Lower leg skin (tissue), 4 donors: ENCODE measurements around the gene GNG7. TPM values are rescaled to one million over a fixed set of nuclear protein-coding genes. Genes with fewer than 3 reads are reported as not detected.

Experiments used
- DNase-seq, 2 donors: peaks; one replicate each; pipeline ENCODE4 v3.0.0-alpha.2; 2019; ENCODE audit warnings: low spot score in 2 of 2
- H3K4me3 ChIP-seq: fragments of 200-600 bp; sonication (generic); 2 replicates; pipeline ENCODE4 v1.5.1; 2017; ENCODE audit warnings: mild to moderate bottlenecking, low read depth; ENCODE audit not compliant: poor library complexity, severe bottlenecking
- CTCF ChIP-seq, 3 donors: fragments of 450-650 bp; IDR thresholded peaks; one replicate each; pipeline ENCODE4 v1.5.1; 2016; ENCODE audit warnings: antibody characterized with exemption in 3 of 3, mild to moderate bottlenecking in 3 of 3, moderate library complexity in 2 of 3
- POLR2A ChIP-seq, 2 donors: fragments of 450-650 bp; IDR thresholded peaks; one replicate each; pipeline ENCODE4 v1.6.1; 2016 to 2017; ENCODE audit warnings: antibody characterized with exemption in 2 of 2, mild to moderate bottlenecking in 1 of 2, moderate library complexity in 1 of 2
- WGBS, 2 donors: methylation state at CpG; one replicate each; pipeline ENCODE4 v1.1.5; 2018; 5-methylcytosine and 5-hydroxymethylcytosine counted together
- intact Hi-C: fragments of 100-400 bp; cut with DNase I; formaldehyde crosslinking; loops from one replicate; pipeline ENCODE4 v1.15.0; 2023; ENCODE audit warnings: low total_unique reads
- total RNA-seq, 4 donors: library from RNA; depleted of rRNA; stranded (reverse); fragments of >200 nt; gene quantifications; one replicate each; pipeline ENCODE4 v1.1.0, GENCODE V29; 2016

GNG7 gene
- total RNA-seq, 4 donors from 2014 or later: 0.59 to 3.4 (median 2.4) TPM

DNA sequence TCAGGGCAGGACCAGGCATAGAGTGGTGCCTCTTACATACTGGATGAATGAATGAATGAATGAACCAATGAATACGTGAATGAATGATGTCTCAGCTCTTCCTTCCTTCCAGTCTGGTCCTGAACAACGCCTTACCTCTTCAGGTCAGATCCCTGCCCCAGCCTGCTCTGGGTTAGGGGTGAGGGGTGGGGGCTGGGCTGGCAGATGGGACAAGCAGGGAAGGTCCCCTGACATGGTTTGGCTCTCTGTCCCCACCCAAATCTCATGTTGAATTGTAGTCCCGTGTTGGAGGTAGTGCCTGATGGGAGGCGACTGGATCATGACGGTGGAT lies 9.3 kb upstream of the GNG7 start:
- 62 to 68% methylated on average over 5 of the region's 5 CpGs for WGBS, 2 donors
- no peak overlapping the region for H3K4me3 ChIP-seq
- intact Hi-C loops: loop anchor here (5.0 kb wide), 1 partner anchor 35 kb away; no protein-coding TSS in a partner anchor
- TF ChIP-seq POLR2A (IDR thresholded peaks at IDR 0.05) (no peak), CTCF (IDR thresholded peaks at IDR 0.05) (no peak)
- no peak for DNase-seq

DNA sequence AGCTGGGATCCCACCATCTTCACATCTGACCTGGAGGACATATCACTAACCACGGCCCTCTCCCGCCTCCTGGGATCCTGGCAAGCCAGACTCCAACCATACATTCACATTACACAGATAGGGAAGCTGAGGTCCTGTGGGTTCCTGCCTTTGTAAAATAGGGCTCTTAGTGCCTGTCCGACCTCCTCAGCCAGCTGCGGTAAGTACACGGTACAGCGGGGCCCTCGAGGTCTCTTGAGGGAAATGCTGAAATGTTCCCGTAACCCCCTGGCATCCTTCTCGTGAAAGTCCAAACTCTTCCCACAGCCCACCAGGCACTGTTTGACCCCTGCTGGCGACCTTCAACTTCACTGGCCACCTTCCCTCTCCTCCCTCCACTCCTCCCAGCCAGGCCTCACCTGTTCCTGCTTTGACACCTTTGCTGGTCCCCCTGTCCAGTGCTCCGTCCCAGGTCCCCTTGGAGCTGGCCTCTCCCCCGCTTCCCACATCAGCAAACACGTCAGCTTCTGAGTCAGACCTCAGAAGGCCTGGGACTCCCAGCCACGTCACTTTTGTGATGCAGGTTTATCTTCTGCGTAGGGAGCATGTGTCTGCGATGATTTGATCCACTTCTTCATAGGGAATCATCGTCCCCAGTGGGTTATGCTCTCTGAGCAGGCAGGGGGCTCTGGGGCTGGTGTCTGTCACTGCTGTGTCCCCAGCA lies 8.8 kb upstream of the GNG7 start:
- intact Hi-C loops: loop anchor here (5.0 kb wide), 1 partner anchor 36 kb away; no protein-coding TSS in a partner anchor
- TF ChIP-seq CTCF (IDR thresholded peaks at IDR 0.05) (no peak), POLR2A (IDR thresholded peaks at IDR 0.05) (no peak)
- DNase-seq: no peak
- 67 to 71% methylated on average over 17 of the region's 17 CpGs for WGBS, 2 donors
- H3K4me3 ChIP-seq: no peak overlapping the region

DNA sequence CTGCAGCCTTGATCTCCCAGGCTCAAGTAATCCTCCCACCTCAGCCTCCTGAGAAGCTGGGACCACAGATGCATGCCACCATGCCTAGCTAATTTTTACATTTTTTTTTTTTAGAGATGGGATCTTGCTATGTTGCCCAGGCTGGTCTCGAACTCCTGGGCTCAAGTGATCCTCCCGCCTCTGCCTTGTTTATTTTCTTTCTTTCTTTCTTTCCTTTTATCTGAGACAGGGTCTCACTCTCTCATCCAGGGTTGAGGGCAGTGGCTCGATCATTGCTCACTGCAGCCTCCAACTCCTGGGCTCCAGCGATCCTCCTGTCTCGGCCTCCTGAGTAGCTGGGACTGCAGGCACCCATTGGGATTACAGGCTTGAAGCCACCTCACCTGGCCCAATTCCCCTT lies 3.8 kb upstream of the GNG7 start:
- WGBS, 2 donors: 95% methylated on average over 5 of the region's 5 CpGs
- TF ChIP-seq POLR2A (IDR thresholded peaks at IDR 0.05) (no peak), CTCF (IDR thresholded peaks at IDR 0.05) (no peak)
- intact Hi-C loops: no loop called here
- H3K4me3 ChIP-seq: no peak overlapping the region
- DNase-seq: no peak

DNA sequence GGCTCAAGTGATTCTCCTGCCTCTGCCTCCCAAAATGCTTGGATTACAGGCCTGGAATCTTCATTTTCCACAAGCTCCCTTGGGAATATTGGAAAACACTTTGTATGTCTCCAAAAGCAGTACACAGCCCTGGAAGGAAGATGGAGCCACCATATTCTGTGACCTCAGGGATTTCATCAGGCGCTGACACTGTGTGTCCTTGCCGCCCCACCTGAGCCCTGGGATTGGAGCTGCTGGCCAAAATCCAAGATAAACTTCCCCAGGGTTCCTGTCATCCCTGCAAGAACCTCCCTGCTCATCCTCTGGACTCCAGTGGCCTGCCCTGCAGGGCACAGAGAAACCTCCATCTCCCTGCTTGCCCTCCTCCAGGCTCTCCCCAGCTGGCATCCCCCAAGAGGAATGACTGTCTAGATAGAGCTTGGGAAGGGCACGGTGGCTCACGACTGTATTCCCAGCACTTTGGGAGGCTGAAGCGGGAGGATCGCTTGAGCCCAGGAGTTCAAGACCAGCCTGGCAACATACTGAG lies 1.3 kb upstream of the GNG7 start:
- intact Hi-C loops: no loop called here
- TF ChIP-seq POLR2A (IDR thresholded peaks at IDR 0.05) (no peak), CTCF (IDR thresholded peaks at IDR 0.05) (no peak)
- 75 to 84% methylated on average over 6 of the region's 6 CpGs for WGBS, 2 donors
- H3K4me3 ChIP-seq: no peak overlapping the region
- no peak for DNase-seq

DNA sequence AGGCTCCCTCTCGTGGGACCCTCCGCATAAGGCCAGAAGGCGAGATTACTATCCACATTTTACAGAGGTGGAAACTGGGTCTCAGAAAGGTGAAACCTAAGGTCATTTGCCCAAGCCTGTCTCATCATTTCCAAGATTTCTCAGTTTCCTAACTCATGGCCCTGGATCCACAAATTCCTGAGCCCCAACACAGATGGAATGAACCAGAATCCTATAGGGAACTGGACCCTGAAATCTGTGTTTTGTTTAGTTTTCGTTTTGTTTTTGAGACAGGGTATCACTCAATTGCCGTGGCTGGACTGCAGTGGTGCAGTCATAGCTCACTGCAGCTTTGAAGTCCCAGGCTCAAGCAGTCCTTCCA lies 563 bp upstream of the GNG7 start:
- intact Hi-C loops: no loop called here

More for the DNA sequence above, 563 bp upstream of the GNG7 start:
- no peak for DNase-seq
- TF ChIP-seq CTCF (IDR thresholded peaks at IDR 0.05) (no peak), POLR2A (IDR thresholded peaks at IDR 0.05) (no peak)
- no peak overlapping the region for H3K4me3 ChIP-seq
- WGBS, 2 donors: 77 to 81% methylated on average over 5 of the region's 5 CpGs
